K562 (cell line): ENCODE data around the gene CCL24. TPM values are rescaled to one million over a fixed set of nuclear protein-coding genes. Genes with fewer than 3 reads are reported as not detected.

Source experiments
- RAD21 ChIP-seq, 2 experiments: fragments of 250-450 bp in 1 of 2; fragments of 450-650 bp in 1 of 2; sonication (Bioruptor Pico) in 1 of 2; formaldehyde crosslinking in 1 of 2; IDR thresholded peaks in 1 of 2; conservative IDR thresholded peaks in 1 of 2; 2 replicates each; pipeline versions ENCODE4 v1.4.0 to v1.8.0; 2020 to 2022; ENCODE audit warnings: mild to moderate bottlenecking in 2 of 2, moderate library complexity in 1 of 2
- SMARCA5 ChIP-seq: fragments of 450-650 bp; IDR thresholded peaks from 2 replicates; pipeline ENCODE4 v1.6.1; 2016
- SMC3 ChIP-seq: conservative IDR thresholded peaks from 2 replicates; pipeline ENCODE4 v1.6.1; 2011; ENCODE audit warnings: low read depth, low read length, improper control_type of control experiment; ENCODE audit not compliant: insufficient read depth
- ZBTB40 ChIP-seq, 2 experiments: fragments of 450-650 bp in 1 of 2; sonication (generic) in 1 of 2; formaldehyde crosslinking in 1 of 2; IDR thresholded peaks; 2 replicates each; pipeline versions ENCODE4 v1.7.1 to v1.9.0; 2016 to 2022; ENCODE audit warnings: inconsistent platforms in 1 of 2, mild to moderate bottlenecking in 1 of 2, missing genetic modification reagents in 1 of 2
- polyA plus RNA-seq, 8 experiments: library from polyadenylated mRNA; depleted of rRNA in 4 of 8; stranded (reverse) in 5 of 8; unstranded in 3 of 8; fragments of >200 nt; fragmentation: Nextera tagmentation in 2 of 8; fragmentation: Illumina TruSeq in 1 of 8; extraction: Ambion mirVana in 2 of 8; extraction: Trizol in 1 of 8; gene quantifications; 2 replicates each; pipeline versions ENCODE4 v1.2.1 to v1.2.3, GENCODE V29; 2011 to 2014; ENCODE audit warnings: inconsistent platforms in 1 of 8, missing spikeins in 1 of 8
- total RNA-seq, 7 experiments: library from RNA; depleted of rRNA in 6 of 7; stranded (reverse); fragments of >200 nt in 6 of 7; fragmentation: Illumina TruSeq in 2 of 7; extraction: Trizol in 2 of 7; gene quantifications; 2 replicates each; pipeline versions ENCODE4 v1.2.1 to v1.2.3, GENCODE V29; 2011 to 2021; ENCODE audit warnings: low replicate concordance in 1 of 7
- TF ChIP-seq, protein P1 (sequence below), 2 experiments: fragments of 450-650 bp; formaldehyde crosslinking in 1 of 2; IDR thresholded peaks; 2 replicates each; pipeline versions ENCODE4 v1.4.0 to v1.6.1; 2014 to 2020; ENCODE audit warnings: mild to moderate bottlenecking in 2 of 2, borderline replicate concordance in 1 of 2, low read depth in 1 of 2
- TF ChIP-seq, protein P2 (sequence below): IDR thresholded peaks from 2 replicates; pipeline ENCODE4 v1.6.1; 2016; ENCODE audit warnings: missing genetic modification characterization, missing compliant biosample characterization

The CCL24 gene
- total and polyA plus RNA-seq, 9 of the 15 experiments (the other 6 are each of a cell fraction or from before 2014, with no cell fraction given) = 0.45 to 3.6 (median 0.95) TPM; not detected in 1

GRCh38 chr7:75776295-75776971, 37.2 kb downstream of the CCL24 start (continued):
- TF ChIP-seq, protein P1, sequence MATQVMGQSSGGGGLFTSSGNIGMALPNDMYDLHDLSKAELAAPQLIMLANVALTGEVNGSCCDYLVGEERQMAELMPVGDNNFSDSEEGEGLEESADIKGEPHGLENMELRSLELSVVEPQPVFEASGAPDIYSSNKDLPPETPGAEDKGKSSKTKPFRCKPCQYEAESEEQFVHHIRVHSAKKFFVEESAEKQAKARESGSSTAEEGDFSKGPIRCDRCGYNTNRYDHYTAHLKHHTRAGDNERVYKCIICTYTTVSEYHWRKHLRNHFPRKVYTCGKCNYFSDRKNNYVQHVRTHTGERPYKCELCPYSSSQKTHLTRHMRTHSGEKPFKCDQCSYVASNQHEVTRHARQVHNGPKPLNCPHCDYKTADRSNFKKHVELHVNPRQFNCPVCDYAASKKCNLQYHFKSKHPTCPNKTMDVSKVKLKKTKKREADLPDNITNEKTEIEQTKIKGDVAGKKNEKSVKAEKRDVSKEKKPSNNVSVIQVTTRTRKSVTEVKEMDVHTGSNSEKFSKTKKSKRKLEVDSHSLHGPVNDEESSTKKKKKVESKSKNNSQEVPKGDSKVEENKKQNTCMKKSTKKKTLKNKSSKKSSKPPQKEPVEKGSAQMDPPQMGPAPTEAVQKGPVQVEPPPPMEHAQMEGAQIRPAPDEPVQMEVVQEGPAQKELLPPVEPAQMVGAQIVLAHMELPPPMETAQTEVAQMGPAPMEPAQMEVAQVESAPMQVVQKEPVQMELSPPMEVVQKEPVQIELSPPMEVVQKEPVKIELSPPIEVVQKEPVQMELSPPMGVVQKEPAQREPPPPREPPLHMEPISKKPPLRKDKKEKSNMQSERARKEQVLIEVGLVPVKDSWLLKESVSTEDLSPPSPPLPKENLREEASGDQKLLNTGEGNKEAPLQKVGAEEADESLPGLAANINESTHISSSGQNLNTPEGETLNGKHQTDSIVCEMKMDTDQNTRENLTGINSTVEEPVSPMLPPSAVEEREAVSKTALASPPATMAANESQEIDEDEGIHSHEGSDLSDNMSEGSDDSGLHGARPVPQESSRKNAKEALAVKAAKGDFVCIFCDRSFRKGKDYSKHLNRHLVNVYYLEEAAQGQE (IDR thresholded peaks at IDR 0.05; ENCODE audit: borderline replicate concordance) = no peak
- TF ChIP-seq, protein P1 (CRISPR knock-in tag; IDR thresholded peaks at IDR 0.05; ENCODE audit: low read depth) = no peak
- TF ChIP-seq SMARCA5 (0 out of 2 replicates have a peak, but pooled peaks have one; percentile 19), SMC3 (no peak), ZBTB40 (IDR thresholded peaks at IDR 0.05) (no peak), ZBTB40 (CRISPR knock-in tag; IDR thresholded peaks at IDR 0.05) (no peak), RAD21 (CRISPR knock-in tag; conservative IDR thresholded peaks at IDR 0.05 in 1 of 2, IDR thresholded peaks at IDR 0.05 in 1 of 2) (peak in 1 of 2 experiments; percentile 17; a peak in 1 of 4 replicates)
- TF ChIP-seq, protein P2, sequence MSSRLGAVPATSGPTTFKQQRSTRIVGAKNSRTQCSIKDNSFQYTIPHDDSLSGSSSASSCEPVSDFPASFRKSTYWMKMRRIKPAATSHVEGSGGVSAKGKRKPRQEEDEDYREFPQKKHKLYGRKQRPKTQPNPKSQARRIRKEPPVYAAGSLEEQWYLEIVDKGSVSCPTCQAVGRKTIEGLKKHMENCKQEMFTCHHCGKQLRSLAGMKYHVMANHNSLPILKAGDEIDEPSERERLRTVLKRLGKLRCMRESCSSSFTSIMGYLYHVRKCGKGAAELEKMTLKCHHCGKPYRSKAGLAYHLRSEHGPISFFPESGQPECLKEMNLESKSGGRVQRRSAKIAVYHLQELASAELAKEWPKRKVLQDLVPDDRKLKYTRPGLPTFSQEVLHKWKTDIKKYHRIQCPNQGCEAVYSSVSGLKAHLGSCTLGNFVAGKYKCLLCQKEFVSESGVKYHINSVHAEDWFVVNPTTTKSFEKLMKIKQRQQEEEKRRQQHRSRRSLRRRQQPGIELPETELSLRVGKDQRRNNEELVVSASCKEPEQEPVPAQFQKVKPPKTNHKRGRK = 0 out of 2 replicates have a peak, but pooled peaks have one; percentile 65
